GM12878 (cell line): Measurements from ENCODE around the gene ZFP36. TPM values are rescaled to one million over a fixed set of nuclear protein-coding genes. Genes with fewer than 3 reads are reported as not detected.

Experiments
- ATF3 ChIP-seq: IDR thresholded peaks from 2 replicates; pipeline ENCODE4 v1.6.1; 2011; ENCODE audit warnings: low read depth, mild to moderate bottlenecking, low read length, moderate library complexity, borderline replicate concordance; ENCODE audit errors: extremely low read depth
- EGR1 ChIP-seq, 2 experiments: IDR thresholded peaks; 1 replicate in 1 of 2; 2 replicates in 1 of 2; pipeline ENCODE4 v1.6.1; 2011 to 2012; ENCODE audit warnings: low read depth in 2 of 2, low read length in 2 of 2, borderline replicate concordance in 1 of 2, mild to moderate bottlenecking in 1 of 2, moderate library complexity in 1 of 2
- FOS ChIP-seq: IDR thresholded peaks from 3 replicates; pipeline ENCODE4 v1.6.1; 2011; ENCODE audit warnings: borderline replicate concordance; ENCODE audit not compliant: insufficient read length; ENCODE audit errors: extremely low read depth
- FOXK2 ChIP-seq: fragments of 450-650 bp; IDR thresholded peaks from 2 replicates; pipeline ENCODE4 v1.6.1; 2017; ENCODE audit warnings: mild to moderate bottlenecking, moderate library complexity
- HSF1 ChIP-seq: fragments of 150-350 bp; IDR thresholded peaks from 2 replicates; pipeline ENCODE4 v1.6.1; 2014; ENCODE audit warnings: mild to moderate bottlenecking, low read depth, low read length
- JUNB ChIP-seq: IDR thresholded peaks from 2 replicates; pipeline ENCODE4 v1.6.1; 2016; ENCODE audit warnings: antibody characterized with exemption, mild to moderate bottlenecking
- NFIC ChIP-seq: IDR thresholded peaks from 2 replicates; pipeline ENCODE4 v1.6.1; 2012; ENCODE audit warnings: low read depth, mild to moderate bottlenecking, inconsistent platforms, low read length, moderate library complexity
- NKRF ChIP-seq: fragments of 450-650 bp; conservative IDR thresholded peaks from 2 replicates; pipeline ENCODE4 v1.6.1; 2017; ENCODE audit warnings: mild to moderate bottlenecking, moderate library complexity
- RELB ChIP-seq: fragments of 450-650 bp; IDR thresholded peaks from 2 replicates; pipeline ENCODE4 v1.6.1; 2017; ENCODE audit warnings: low read depth, mild to moderate bottlenecking, moderate library complexity
- SIN3A ChIP-seq: IDR thresholded peaks from 2 replicates; pipeline ENCODE4 v1.6.1; 2012; ENCODE audit warnings: low read depth, low read length, improper control_type of control experiment
- SKIL ChIP-seq: fragments of 450-650 bp; IDR thresholded peaks from 2 replicates; pipeline ENCODE4 v1.6.1; 2017; ENCODE audit warnings: mild to moderate bottlenecking, low read depth, inconsistent platforms; ENCODE audit not compliant: poor library complexity, severe bottlenecking
- SMAD1 ChIP-seq: fragments of 450-650 bp; IDR thresholded peaks from 2 replicates; pipeline ENCODE4 v1.6.1; 2018; ENCODE audit warnings: mild to moderate bottlenecking, low read depth; ENCODE audit not compliant: partially characterized antibody
- SMARCA5 ChIP-seq: fragments of 450-650 bp; IDR thresholded peaks from 2 replicates; pipeline ENCODE4 v1.6.1; 2017; ENCODE audit warnings: mild to moderate bottlenecking
- SP1 ChIP-seq: IDR thresholded peaks from one replicate; pipeline ENCODE4 v1.6.1; 2011; ENCODE audit warnings: low read depth, low read length
- TAF1 ChIP-seq: IDR thresholded peaks from 2 replicates; pipeline ENCODE4 v1.6.1; 2011; ENCODE audit warnings: mild to moderate bottlenecking, low read depth, low read length, borderline replicate concordance
- TCF3 ChIP-seq: IDR thresholded peaks from 2 replicates; pipeline ENCODE4 v1.6.1; 2012; ENCODE audit warnings: low read depth, mild to moderate bottlenecking, low read length, borderline replicate concordance; ENCODE audit not compliant: insufficient read depth
- WRNIP1 ChIP-seq: IDR thresholded peaks from 2 replicates; pipeline ENCODE4 v1.6.1; 2011; ENCODE audit warnings: low read depth, low read length, improper control_type of control experiment, borderline replicate concordance
- ZBED1 ChIP-seq: IDR thresholded peaks from 2 replicates; pipeline ENCODE4 v1.6.1; 2016; ENCODE audit warnings: borderline replicate concordance
- ZNF207 ChIP-seq: fragments of 450-650 bp; IDR thresholded peaks from 2 replicates; pipeline ENCODE4 v1.6.1; 2014; ENCODE audit warnings: antibody characterized with exemption, mild to moderate bottlenecking, borderline replicate concordance
- ZNF24 ChIP-seq: fragments of 450-650 bp; IDR thresholded peaks from 2 replicates; pipeline ENCODE4 v1.6.1; 2017; ENCODE audit warnings: antibody characterized with exemption, mild to moderate bottlenecking
- ZNF622 ChIP-seq: fragments of 450-650 bp; IDR thresholded peaks from 2 replicates; pipeline ENCODE4 v1.6.1; 2017; ENCODE audit warnings: mild to moderate bottlenecking, inconsistent platforms
- ZZZ3 ChIP-seq: IDR thresholded peaks from 2 replicates; pipeline ENCODE4 v1.6.1; 2011; ENCODE audit warnings: low read depth; ENCODE audit not compliant: control insufficient read depth, insufficient read length
- polyA plus RNA-seq, 11 experiments: library from polyadenylated mRNA; depleted of rRNA in 4 of 11; unstranded in 6 of 11; stranded (reverse) in 5 of 11; fragments of >200 nt; fragmentation: Nextera tagmentation in 4 of 11; fragmentation: Illumina TruSeq in 1 of 11; extraction: Ambion mirVana in 4 of 11; extraction: Trizol in 1 of 11; gene quantifications; 1 replicate in 1 of 11; 2 replicates in 10 of 11; pipeline versions ENCODE4 v1.2.1 to v1.2.3, GENCODE V29; 2011 to 2016; ENCODE audit warnings: inconsistent platforms in 2 of 11, missing spikeins in 2 of 11, low read depth in 1 of 11
- total RNA-seq, 4 experiments: library from RNA; depleted of rRNA in 3 of 4; stranded (reverse); fragments of >200 nt in 3 of 4; fragmentation: Illumina TruSeq in 1 of 4; extraction: Trizol in 1 of 4; gene quantifications; 2 replicates each; pipeline versions ENCODE4 v1.2.1 to v1.2.3, GENCODE V29; 2013 to 2021

ZFP36 gene
- total and polyA plus RNA-seq, 10 of the 15 experiments (the other 5 are each of a cell fraction or from before 2014, with no cell fraction given): 5.3 to 55.0 (median 18.1) TPM

GRCh38 chr19:39410017-39410830, 3.6 kb downstream of the ZFP36 start (continued):
- no peak for TF ChIP-seq ATF3
- no peak; a peak in 1 of 3 replicates for TF ChIP-seq EGR1 (IDR thresholded peaks at IDR 0.05; ENCODE audit: borderline replicate concordance in 1 of 2, low read depth in 2 of 2, low read length in 2 of 2)
- TF ChIP-seq SIN3A: no peak
- no peak for TF ChIP-seq ZNF24
- TF ChIP-seq FOS: no peak
- no peak for TF ChIP-seq SMARCA5
- no peak for TF ChIP-seq ZBED1
- no peak; the same call in 1 of the 2 replicates for TF ChIP-seq NKRF
- peak; percentile 66; the same call in 1 of the 2 replicates for TF ChIP-seq ZNF207
- no peak for TF ChIP-seq NFIC
- peak; percentile 96 for TF ChIP-seq SMAD1
- 0 out of 2 replicates have a peak, but pooled peaks have one; percentile 14 for TF ChIP-seq TAF1
- no peak for TF ChIP-seq JUNB
- 0 out of 2 replicates have a peak, but pooled peaks have one; percentile 33 for TF ChIP-seq HSF1
- TF ChIP-seq RELB: peak; percentile 98
- peak; percentile 32; the same call in 1 of the 2 replicates for TF ChIP-seq ZNF622
- TF ChIP-seq SKIL: no peak
- TF ChIP-seq TCF3: 0 out of 2 replicates have a peak, but pooled peaks have one; percentile 24
- no peak for TF ChIP-seq FOXK2
- peak; percentile 65 for TF ChIP-seq SP1
- no peak for TF ChIP-seq ZZZ3
- TF ChIP-seq WRNIP1: no peak
